Heart left ventricle (tissue), 16 donors: ENCODE data around the gene ATP2B1. TPM values are rescaled to one million over a fixed set of nuclear protein-coding genes. Genes with fewer than 3 reads are reported as not detected.

ENCODE experiments used
- ATAC-seq, 4 donors: fragments of 200-7000 bp; cut with Tn5 transposase; one replicate each; pipeline ENCODE4 v1.9.1; 2020 to 2022; ENCODE audit warnings: moderate library complexity in 4 of 4, mild to moderate bottlenecking in 3 of 4, moderate number of reproducible peaks in 1 of 4
- DNase-seq, 5 donors: peaks; one replicate each; pipeline ENCODE4 v3.0.0-alpha.2; 2020
- H3K27ac ChIP-seq, 12 donors: fragments of 200-600 bp; sonication (generic) in 4 of 12; one replicate each; pipeline versions ENCODE4 v1.5.0 to v1.8.0; 2016 to 2022; ENCODE audit warnings: mild to moderate bottlenecking in 2 of 12
- H3K27me3 ChIP-seq, 9 donors: fragments of 200-600 bp; sonication (generic) in 2 of 9; one replicate each; pipeline versions ENCODE4 v1.5.1 to v1.8.0; 2016 to 2022; ENCODE audit warnings: mild to moderate bottlenecking in 3 of 9
- H3K36me3 ChIP-seq, 9 donors: fragments of 200-600 bp; sonication (generic) in 2 of 9; one replicate each; pipeline versions ENCODE4 v1.5.0 to v1.8.0; 2018 to 2022; ENCODE audit warnings: mild to moderate bottlenecking in 2 of 9
- H3K4me1 ChIP-seq, 12 donors: fragments of 200-600 bp; sonication (generic) in 4 of 12; one replicate each; pipeline versions ENCODE4 v1.5.0 to v1.8.0; 2016 to 2022; ENCODE audit warnings: mild to moderate bottlenecking in 3 of 12
- H3K4me3 ChIP-seq, 12 donors: fragments of 200-600 bp; sonication (generic) in 4 of 12; one replicate each; pipeline versions ENCODE4 v1.5.0 to v1.8.0; 2017 to 2022; ENCODE audit warnings: mild to moderate bottlenecking in 9 of 12, moderate library complexity in 4 of 12
- H3K9me3 ChIP-seq, 12 donors: fragments of 200-600 bp; sonication (generic) in 4 of 12; one replicate each; pipeline versions ENCODE4 v1.5.0 to v1.8.0; 2016 to 2022; ENCODE audit warnings: mild to moderate bottlenecking in 1 of 12
- POLR2A ChIP-seq, 2 donors: fragments of 450-650 bp; IDR thresholded peaks; one replicate each; pipeline ENCODE4 v1.6.1; 2017; ENCODE audit warnings: antibody characterized with exemption in 2 of 2, mild to moderate bottlenecking in 2 of 2, moderate library complexity in 2 of 2
- WGBS, 4 donors: extraction: QIAGEN DNeasy Blood & Tissue Kit in 2 of 4; methylation state at CpG; one replicate each; pipeline versions ENCODE4 v1.1.5 to v1.1.7; 2013 to 2018; 5-methylcytosine and 5-hydroxymethylcytosine counted together
- intact Hi-C, 10 donors: fragments of 100-400 bp; cut with DNase I; formaldehyde crosslinking; loops; one replicate each; pipeline versions ENCODE4 v1.11.1 to v1.14.2; 2022
- polyA plus RNA-seq, 2 donors: library from polyadenylated mRNA; stranded (reverse); fragments of 200-250 nt; gene quantifications; one replicate each; pipeline ENCODE4 v1.2.3, GENCODE V29; 2013
- total RNA-seq, 9 donors: library from RNA; depleted of rRNA in 2 of 9; stranded (reverse); fragments of >200 nt in 2 of 9; fragmentation: NEBNext Ultra II Directional in 3 of 9; extraction: Animal tissue kit (Norgen Biotek cat#: 25700) in 3 of 9; gene quantifications; one replicate each; pipeline versions ENCODE4 v1.1.0 to v1.2.4, GENCODE V29; 2016 to 2023
- TF ChIP-seq, protein P1 (sequence below), 12 donors: fragments of 200-600 bp; sonication (generic) in 4 of 12; IDR thresholded peaks; one replicate each; pipeline versions ENCODE4 v1.5.0 to v1.8.0; 2018 to 2022; ENCODE audit warnings: antibody characterized with exemption in 12 of 12, mild to moderate bottlenecking in 5 of 12
- donor health status: ischemic (EF 13 %, LVEDD 7.1; RV severe dilation, severe dysfunction).
- donor health status: healthy with polysubstance abuse.
- donor health status: DM: no; HTN: yes; CAD: no.
- donor health status: DM: no; HTN: no; CAD: no.
- donor health status: ischemic (EF 25% LVEDD 6.9; RV normal size, moderate dysfunction).
- donor health status: ischemic (EF 25% LVEDD 5.7; RV mildly dilated, moderate dysfunction).
- donor health status: healthy.
- donor health status: DM: yes; HTN: yes; CAD: no.
- donor health status: ischemic (EF 35%, LVEDD 5.7; RV mildly dilated, moderate dysfunction).
- donor health status: nonischemic (EF 11% LVEDD 7.7; RV severe dilation, severe dysfunction).
- donor health status: DM: yes; HTN: yes; CAD: no.
- donor health status: PGD.
- donor health status: ischemic (EF 29% LVEDD 5.4; RV normal size, mild dysfunction).
- donor health status: nonischemic (EF 23%, LVEDD 6.1; RV moderate dilation, normal function).

ATP2B1 gene
- total and polyA plus RNA-seq, 11 donors, result 3.3 to 34.9 (median 18.5) TPM

DNA sequence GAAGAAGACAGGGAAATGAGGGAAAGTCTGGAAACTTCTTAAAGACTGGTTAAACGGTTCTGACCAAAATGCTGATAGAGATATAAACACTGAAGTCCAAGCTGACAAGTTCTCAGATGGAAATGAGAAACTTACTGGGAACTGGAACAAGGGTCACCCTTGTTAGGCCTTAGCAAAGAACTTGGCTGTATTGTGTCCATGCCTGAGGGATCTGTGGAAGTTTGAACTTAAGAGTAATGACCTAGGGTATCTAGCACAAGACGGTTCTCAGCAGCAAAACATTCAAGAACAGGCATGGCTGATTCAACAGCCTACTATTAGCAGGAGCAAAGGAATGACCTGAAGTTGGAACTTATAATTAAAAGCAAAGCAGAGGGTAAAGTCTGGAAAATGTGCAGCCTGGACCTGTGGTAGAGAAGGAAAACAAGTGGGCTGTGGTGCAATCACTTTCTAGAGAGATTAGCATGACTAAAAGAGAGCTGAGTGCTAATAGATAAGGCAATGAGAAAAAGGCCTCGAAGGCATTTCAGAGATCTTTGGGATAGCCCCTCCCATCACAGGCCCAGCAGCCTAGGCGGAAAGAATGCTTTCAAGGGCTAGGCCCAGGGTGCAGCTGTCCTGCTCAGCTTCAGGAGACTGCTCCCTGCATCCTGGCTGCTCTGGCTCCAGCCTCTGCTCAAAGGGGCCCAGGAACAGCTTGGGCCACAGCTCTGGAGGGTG, 60.3 kb downstream of the ATP2B1 start:
- ATAC-seq, result peak in 1 of 4 donors; percentile 18

DNA sequence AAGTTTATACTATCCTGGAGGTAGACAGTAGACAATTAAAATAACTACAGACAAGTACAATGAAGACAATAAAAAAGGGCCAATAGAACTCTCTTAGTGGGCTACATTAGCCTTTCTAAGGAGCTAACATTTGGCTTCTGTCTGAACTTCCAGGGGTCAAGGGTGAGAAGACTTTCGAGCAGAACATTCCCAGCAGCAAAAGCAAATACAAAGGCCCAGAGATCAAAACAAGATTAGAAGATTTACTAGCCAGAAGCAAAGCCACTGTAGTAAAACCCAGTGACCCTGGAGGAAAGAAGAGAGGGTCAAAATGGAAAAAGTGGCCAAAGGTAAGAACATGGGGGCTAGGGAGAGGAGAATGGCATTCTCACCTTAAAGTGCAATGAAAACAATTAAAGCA, 63.2 kb downstream of the ATP2B1 start:
- H3K4me1 ChIP-seq, result no peaks in the 10 kb centered on the region
- no peak for ATAC-seq
- H3K4me3 ChIP-seq, result no peak overlapping the region
- H3K27ac ChIP-seq, result no peak overlapping the region
- 70 to 80% (median 72%) methylated on average over 1 of the region's 1 CpG for WGBS, 4 donors
- no peak for DNase-seq
- H3K9me3 ChIP-seq, result no peaks in the 10 kb centered on the region
- peaks cover 0 to 23% (median 14%) of the 10 kb centered on the region in 9 donors for H3K36me3 ChIP-seq
- intact Hi-C loops, result no loop called here
- TF ChIP-seq, protein P1, sequence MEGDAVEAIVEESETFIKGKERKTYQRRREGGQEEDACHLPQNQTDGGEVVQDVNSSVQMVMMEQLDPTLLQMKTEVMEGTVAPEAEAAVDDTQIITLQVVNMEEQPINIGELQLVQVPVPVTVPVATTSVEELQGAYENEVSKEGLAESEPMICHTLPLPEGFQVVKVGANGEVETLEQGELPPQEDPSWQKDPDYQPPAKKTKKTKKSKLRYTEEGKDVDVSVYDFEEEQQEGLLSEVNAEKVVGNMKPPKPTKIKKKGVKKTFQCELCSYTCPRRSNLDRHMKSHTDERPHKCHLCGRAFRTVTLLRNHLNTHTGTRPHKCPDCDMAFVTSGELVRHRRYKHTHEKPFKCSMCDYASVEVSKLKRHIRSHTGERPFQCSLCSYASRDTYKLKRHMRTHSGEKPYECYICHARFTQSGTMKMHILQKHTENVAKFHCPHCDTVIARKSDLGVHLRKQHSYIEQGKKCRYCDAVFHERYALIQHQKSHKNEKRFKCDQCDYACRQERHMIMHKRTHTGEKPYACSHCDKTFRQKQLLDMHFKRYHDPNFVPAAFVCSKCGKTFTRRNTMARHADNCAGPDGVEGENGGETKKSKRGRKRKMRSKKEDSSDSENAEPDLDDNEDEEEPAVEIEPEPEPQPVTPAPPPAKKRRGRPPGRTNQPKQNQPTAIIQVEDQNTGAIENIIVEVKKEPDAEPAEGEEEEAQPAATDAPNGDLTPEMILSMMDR (IDR thresholded peaks at IDR 0.05), result no peak
- no peak for TF ChIP-seq POLR2A (IDR thresholded peaks at IDR 0.05)
- H3K27me3 ChIP-seq, result no peaks in the 10 kb centered on the region

More for the DNA sequence above, 60.3 kb downstream of the ATP2B1 start:
- intact Hi-C loops, result no loop called here
- 70 to 73% (median 71%) methylated on average over 4 of the region's 4 CpGs for WGBS, 4 donors
- no peaks in the 10 kb centered on the region for H3K9me3 ChIP-seq
- H3K4me1 ChIP-seq, result peaks cover 0 to 3% (median 0%) of the 10 kb centered on the region in 12 donors
- DNase-seq, result peak in 1 of 5 donors; percentile 46
- peaks cover 0 to 5% (median 0%) of the 10 kb centered on the region in 9 donors for H3K36me3 ChIP-seq
- no peak overlapping the region for H3K4me3 ChIP-seq
- H3K27ac ChIP-seq, result no peak overlapping the region
- TF ChIP-seq, protein P1 (IDR thresholded peaks at IDR 0.05), result no peak
- no peak for TF ChIP-seq POLR2A (IDR thresholded peaks at IDR 0.05)
- no peaks in the 10 kb centered on the region for H3K27me3 ChIP-seq

DNA sequence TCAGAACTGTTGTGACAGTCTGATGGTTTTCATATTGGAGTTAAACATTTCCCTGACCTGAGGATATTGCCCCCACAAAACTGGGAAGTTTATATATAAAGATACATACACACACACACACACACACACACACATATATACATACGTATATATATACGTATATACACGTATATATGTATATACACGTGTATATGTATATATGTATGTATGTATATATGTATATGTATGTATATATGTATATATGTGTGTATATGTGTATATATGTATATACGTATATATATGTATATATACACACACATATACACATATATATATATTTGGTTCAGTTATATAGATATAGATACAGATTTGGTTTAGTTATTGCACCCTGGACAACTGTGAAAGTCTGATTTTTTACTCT, 65.7 kb downstream of the ATP2B1 start:
- Histone ChIP-seq H3K4me1 (no peaks in the 10 kb centered on the region), H3K27me3 (no peaks in the 10 kb centered on the region), H3K9me3 (no peaks in the 10 kb centered on the region), H3K36me3 (peaks cover 0 to 23% (median 14%) of the 10 kb centered on the region in 9 donors), H3K27ac (no peak overlapping the region), H3K4me3 (no peak overlapping the region)
- intact Hi-C loops, result no loop called here
- DNase-seq (no peak), ATAC-seq (no peak)
- TF ChIP-seq POLR2A (IDR thresholded peaks at IDR 0.05), result no peak
- TF ChIP-seq, protein P1 (IDR thresholded peaks at IDR 0.05), result no peak
- WGBS, 4 donors, result 80 to 92% (median 86%) methylated on average over 5 of the region's 5 CpGs

DNA sequence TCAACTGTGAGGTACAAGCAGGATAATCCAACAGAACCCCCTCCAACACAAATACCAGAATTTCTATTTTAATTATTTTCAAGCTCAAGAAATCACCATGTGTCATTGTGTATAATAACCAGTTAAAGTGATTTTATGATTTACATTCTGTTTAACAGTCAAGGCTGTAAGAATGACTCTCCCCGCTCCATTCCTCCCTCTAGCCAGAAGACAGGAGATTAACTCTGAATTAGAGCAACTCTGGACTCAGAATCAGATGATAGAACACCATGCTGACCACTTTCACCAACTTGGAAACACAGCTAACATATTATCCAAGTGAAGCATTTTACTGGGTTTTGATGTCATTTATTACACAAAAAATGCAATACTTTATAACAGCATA, 71.9 kb downstream of the ATP2B1 start:
- TF ChIP-seq POLR2A (IDR thresholded peaks at IDR 0.05), result no peak
- TF ChIP-seq, protein P1 (IDR thresholded peaks at IDR 0.05), result no peak
- Histone ChIP-seq H3K27ac (no peak overlapping the region), H3K36me3 (peaks cover 0 to 45% (median 33%) of the 10 kb centered on the region in 9 donors), H3K4me3 (no peak overlapping the region), H3K9me3 (no peaks in the 10 kb centered on the region), H3K27me3 (no peaks in the 10 kb centered on the region), H3K4me1 (no peaks in the 10 kb centered on the region)
- 95 to 100% (median 99%) methylated on average over 1 of the region's 1 CpG for WGBS, 4 donors
- DNase-seq, result no peak
- ATAC-seq, result no peak
- intact Hi-C loops, result loop anchor here in 1 of 10 donors (10.0 kb wide), 1 partner anchor 68 kb away; the partner anchor contains the start of gene ATP2B1
